HPDE6-E6E7 (cell line): Measurements from ENCODE around the gene CLIP2.
"Not testable (repeated sequence)": the region's sequence is repeated elsewhere in the genome, so short reads cannot be mapped to it uniquely, and the experiment has no call there.

Experiments used
- DNase-seq: peaks from one replicate; pipeline ENCODE4 v3.0.0; 2011; ENCODE audit warnings: missing footprints; ENCODE audit errors: extremely low spot score

Gene CLIP2

DNA sequence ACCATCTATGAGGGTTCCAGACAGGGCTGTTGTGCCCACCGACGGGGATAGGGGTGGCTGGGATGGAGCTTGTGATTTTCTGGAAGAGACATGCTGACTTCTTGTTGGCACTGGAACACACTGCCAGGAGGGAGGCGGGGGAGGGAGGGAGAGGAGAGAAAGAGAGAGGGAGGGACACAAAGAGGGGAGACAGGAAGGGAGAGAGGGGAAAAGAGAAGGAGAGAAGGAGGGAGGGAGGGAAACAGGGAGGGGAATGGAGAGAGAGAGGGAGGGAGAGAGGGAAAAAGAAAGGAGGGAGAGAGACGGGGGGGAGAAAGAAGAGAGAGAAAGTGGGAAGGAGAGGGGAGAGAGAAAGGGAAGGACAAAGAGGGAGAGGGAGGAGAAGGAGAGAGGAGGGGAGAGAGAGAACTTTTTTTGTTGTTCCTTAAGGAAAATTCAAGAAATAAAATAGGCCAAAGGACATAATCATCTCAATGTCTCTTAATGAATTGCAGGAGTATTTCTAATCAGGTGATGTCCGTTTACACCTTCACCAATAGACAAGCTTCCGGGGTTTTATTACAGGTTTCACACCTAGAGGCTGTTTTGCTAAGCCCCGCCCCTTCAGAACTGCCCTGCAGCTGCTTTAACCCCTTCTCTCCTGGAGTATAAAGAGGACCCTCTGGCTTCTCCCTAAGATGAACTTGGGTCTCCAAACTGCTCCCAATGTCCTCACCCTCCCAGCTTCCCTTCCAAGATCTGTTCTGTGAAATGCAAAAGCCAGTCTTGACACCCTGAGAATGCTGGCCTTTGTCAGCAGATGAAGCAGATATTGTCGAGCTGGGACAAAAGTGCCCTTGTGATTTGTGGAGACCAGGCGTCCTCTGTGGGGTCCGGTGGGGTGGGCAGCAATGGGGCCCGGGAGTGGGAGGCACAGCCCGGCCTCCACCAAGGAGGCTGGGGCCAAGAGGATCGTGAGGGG lies 82.5 kb downstream of the CLIP2 start:
- DNase-seq = no peak

DNA sequence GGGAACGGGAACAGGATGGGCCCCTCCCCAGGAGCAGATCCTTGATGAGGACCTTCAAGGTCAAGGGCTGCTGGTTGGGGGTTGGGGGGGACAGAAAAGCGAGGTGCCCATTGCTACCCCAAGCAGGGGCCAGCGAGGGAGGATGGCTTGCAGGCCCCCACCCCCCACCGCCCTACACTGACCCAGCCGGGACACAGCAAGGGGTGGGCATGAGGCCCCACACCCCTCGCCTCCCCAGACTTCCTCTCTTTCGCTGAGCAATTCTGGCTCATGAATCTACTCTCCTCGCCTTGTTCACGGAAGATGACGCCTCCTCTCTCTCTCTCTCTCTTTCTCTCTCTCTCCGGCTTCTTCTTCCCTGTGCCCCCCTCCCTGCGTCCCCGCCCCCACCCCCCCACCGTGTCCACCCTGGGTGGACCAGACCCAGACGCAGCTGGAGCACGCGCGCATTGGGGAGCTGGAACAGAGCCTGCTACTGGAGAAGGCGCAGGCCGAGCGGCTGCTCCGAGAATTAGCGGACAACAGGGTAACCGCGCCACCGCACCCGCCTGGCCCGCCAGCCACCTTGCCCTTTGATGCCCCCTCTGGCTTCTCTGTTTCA lies 83.4 kb downstream of the CLIP2 start:
- DNase-seq = no peak

DNA sequence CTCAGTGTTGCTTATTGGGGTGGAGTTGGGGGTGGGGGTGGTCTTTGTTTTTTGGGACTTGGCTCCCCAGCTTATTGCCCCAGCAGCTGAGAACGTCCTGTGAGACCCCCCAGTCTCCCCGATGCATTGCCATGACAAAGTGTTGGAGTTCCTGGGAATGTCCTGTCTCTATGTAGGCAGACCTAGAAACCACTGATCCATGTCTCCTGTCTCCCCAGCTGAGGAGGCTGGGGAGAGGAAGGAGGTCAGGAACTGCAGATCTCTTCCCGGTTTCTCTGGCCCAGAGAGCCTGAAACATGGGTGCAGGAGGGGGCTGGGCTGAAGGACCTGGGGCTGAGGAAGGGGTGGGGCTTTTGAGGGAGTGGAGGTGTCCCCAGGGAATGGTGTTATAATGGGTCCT lies 84.3 kb downstream of the CLIP2 start:
- no peak for DNase-seq

DNA sequence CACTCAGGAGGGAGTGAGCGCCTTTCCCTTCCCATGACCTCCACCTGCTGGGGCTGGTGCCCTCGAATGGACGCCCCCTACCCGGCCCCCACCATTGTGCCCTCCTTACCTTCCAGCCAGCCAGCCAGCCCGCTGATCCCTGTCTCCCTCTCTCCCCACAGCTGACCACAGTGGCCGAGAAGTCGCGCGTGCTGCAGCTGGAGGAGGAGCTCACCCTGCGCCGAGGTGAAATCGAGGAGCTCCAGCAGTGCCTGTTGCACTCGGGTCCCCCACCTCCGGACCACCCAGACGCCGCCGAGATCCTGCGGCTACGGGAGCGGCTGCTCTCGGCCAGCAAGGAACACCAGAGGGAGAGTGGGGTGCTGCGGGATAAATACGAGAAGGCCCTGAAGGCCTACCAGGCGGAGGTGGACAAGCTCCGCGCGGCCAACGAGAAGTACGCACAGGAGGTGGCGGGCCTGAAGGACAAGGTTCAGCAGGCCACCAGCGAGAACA lies 86.6 kb downstream of the CLIP2 start:
- DNase-seq = no peak

DNA sequence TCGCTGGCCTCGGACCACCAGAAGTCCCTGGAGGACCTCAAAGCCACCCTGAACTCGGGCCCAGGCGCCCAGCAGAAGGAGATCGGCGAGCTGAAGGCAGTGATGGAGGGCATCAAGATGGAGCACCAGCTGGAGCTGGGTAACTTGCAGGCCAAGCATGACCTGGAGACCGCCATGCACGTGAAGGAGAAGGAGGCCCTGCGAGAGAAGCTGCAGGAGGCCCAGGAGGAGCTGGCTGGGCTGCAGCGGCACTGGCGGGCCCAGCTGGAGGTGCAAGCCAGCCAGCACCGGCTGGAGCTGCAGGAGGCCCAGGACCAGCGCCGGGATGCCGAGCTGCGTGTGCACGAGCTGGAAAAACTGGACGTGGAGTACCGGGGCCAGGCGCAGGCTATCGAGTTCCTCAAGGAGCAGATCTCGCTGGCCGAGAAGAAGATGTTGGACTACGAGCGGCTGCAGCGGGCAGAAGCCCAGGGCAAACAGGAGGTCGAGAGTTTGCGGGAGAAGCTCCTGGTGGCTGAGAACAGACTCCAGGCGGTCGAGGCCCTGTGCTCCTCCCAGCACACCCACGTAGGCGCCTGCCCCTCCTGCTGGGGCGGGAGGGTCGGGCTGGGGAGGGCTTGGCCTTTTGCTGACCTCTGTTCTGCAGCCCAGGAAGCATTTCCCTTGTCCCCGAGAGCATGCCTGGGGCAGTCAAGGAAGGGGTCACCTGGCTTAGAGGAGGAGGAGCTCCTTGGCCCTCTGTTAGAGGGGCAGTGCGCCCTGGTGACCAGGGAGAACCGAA lies 87.2 kb downstream of the CLIP2 start:
- DNase-seq = no peak

DNA sequence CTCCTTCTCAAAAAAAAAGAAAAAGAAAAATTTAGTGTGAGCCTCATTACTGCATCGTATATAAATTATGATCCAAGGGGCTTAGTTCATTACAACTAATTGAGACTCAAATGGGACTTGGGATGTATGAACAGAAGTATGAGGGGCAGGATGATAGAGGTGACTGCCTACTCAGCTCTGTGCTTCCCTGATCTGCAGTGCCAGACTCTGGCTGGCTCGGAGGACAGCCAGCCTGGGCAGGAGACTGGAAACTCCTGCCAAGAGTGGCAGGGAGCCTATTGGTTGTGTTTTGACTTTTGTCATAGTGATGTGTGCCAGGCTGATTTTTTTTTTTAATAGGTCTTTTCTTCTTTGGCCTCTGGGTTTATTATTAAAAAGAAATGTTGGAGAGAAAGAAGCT lies 90.7 kb downstream of the CLIP2 start:
- no peak for DNase-seq

DNA sequence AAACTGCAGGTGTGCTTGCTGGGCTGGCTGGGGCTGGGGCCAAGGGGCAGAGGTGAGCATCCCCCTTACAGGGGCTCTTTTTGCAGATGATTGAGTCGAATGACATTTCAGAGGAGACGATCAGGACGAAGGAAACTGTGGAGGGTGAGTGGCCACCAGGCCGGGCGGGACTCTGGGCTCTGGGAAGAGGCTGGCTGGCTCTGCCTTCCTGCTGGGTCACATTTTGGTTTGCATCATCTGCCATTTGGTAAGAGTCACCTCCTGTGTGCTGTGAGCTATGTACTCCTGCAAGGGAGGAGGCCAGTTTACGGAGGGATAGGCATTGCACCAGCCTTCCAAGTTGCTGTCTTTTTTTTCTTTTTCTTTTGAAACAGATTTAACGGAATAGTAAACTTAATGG lies 91.5 kb downstream of the CLIP2 start:
- no peak for DNase-seq

DNA sequence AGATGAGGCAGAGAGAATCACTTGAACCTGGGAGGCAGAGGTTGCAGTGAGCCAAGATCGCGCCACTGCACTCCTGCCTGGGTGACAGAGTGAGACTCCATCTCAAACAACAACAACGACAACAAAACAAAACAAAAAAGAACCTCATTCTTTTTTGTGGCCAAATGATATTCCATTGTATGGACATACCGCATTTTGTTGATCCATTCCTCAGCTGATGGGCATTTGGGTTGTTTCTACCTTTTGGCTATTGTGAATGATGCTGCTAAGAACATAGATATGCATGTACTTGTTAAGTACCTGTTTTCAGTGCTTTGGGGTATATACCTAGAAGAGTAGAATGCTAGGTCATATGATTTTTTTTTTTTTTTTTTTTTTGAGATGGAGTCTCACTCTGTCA lies 94.9 kb downstream of the CLIP2 start:
- DNase-seq = not testable (repeated sequence)

DNA sequence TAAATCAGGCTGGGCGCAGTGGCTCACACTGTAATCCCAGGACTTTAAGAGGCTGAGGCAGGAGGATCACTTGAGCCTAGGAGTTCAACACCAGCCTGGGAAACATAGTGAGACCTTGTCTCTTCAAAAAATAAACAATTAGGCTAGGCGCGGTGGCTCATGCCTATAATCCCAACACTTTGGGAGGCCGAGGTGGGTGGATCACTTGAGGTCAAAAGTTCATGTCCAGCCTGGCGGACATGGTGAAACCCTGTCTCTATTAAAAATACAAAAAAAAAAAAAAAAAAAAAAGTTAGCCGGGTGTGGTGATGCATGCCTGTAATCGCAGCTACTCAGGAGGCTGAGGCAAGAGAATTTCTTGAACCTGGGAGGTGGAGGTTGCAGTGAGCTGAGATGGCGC lies 95.6 kb downstream of the CLIP2 start:
- not testable (repeated sequence) for DNase-seq

DNA sequence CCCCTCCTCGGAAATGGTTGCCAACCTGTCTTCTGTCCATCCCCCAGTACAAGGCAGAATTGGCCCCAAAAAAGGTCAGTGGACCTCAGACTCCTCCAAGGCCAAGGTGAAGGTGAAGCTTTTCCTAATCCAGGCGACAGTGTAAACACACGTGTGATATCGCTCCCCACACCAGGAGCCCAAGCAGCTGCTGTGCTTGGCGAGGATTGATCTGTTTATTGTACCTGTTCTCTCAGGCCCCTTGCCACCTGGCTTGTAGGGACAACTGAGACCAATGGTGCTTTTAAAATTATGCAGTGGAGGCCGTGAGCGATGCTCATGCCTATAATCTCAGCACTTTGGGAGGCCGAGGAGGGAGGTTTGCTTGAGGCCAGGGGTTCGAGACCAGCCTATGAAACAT lies 98.4 kb downstream of the CLIP2 start:
- DNase-seq = no peak

DNA sequence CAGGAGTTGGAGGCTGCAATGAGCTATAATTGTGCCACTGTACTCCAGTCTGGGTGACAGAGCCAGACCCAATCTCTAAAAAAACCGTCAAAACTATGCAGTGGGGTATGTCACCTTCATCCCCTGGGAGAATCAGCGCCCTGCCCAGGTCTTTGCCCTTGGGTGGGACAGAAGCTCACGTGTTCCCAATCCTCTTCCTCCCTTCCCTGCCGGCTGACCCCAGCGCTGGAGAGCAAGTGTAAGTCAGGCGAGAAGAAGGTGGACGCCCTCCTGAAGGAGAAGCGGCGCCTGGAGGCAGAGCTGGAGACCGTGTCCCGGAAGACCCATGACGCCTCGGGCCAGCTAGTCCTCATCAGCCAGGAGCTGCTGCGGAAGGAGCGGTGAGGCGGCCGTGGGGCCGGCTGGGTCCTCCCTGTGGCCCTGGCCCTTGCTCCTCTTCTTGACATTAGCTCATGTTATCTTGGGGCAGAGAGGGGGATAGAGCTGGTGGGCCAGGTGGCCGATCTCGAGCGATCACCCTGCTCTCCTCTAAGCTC lies 99.7 kb downstream of the CLIP2 start:
- no peak for DNase-seq

DNA sequence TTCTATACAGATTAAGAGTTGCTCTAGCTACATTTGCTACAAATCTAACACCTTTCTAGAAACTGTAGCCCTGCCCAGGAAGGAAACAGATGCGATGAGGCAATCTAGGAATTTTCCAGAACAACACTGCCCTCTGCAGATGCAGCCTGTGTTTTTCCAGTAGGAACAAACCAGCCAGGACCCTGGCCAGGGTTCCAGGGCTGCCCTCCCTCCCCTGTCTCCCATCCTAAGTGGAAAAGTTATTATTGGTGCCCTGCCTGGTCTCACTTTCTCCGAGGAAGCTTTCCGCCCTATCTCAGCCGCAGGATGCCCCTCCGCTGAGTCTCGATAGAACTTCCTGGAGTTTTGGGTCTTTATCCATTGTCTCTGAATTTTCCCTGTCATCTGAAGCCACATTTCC lies 104.5 kb downstream of the CLIP2 start:
- not testable (repeated sequence) for DNase-seq

DNA sequence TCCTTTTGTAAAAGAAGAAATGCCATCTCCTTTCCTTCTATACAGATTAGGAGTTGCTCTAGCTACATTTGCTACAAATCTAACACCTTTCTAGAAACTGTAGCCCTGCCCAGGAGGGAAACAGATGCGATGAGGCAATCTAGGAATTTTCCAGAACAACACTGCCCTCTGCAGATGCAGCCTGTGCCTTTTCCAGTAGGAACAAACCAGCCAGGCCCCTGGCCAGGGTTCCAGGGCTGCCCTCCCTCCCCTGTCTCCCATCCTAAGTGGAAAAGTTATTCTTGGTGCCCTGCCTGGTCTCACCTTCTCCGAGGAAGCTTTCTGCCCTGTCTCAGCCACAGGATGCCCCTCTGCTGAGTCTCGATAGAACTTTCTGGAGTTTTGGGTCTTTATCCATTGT lies 105.4 kb downstream of the CLIP2 start:
- DNase-seq = not testable (repeated sequence)

DNA sequence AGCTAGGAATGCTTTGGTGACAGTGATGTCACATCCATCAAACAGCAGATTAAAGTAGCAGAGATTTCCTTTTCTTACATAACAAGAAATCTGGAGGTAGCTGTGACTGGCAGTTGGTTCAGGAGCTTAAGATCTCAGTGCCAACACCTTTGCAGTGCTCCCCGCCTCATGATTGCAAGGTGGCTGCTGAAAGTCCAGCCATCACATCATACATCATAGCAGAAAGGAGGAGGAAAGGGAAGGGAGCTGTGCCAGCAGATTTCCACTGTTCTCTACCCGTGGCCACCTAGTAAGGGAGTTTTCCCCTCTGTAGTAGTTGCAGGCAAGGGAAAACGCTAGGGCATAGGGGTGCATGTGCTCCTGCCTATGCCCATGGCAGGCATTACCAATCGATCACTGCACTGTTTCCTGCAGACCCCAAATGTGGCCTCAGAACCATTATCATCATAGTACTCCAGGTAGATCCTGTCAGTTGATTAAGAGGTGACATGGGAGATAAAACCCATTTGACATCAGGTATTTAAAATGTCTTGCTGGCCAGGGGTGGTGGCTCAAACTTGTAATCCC lies 106.6 kb downstream of the CLIP2 start:
- no peak for DNase-seq

DNA sequence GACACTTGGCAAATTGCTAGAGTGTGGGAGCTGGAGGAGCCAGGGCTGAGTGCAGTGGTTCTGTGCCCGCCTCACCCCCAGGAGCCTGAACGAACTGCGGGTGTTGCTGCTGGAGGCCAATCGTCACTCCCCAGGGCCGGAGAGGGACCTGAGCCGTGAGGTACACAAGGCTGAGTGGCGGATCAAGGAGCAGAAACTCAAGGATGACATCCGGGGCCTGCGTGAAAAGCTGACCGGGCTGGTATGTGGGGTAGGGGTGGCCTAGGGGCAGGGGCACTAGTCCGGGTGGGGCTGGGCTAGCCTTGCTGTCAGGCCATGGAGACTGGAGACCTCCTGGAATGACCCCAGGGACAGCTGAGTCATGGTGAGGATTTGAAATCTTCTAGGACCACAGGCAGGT lies 107.8 kb downstream of the CLIP2 start:
- DNase-seq = no peak

DNA sequence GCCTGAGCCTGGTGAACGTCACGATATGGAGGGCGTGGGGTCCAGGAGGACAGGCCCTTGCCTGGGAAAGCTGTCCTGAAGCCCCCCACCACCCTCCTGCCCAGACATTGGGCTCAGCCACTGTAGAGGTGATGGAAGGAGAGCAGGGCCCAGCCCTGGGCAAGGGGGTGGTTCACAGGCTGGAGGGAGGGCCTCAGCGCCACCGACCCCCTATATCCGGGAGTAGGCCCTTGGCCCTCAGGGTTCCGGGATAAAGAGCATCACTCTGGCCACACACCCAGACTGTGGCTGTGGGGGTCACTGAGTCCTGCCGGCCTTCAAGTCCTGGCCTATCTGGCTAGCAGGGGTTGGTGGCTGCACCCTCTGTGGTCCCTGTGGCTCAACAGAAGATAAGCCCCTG lies 109.2 kb downstream of the CLIP2 start:
- no peak for DNase-seq

DNA sequence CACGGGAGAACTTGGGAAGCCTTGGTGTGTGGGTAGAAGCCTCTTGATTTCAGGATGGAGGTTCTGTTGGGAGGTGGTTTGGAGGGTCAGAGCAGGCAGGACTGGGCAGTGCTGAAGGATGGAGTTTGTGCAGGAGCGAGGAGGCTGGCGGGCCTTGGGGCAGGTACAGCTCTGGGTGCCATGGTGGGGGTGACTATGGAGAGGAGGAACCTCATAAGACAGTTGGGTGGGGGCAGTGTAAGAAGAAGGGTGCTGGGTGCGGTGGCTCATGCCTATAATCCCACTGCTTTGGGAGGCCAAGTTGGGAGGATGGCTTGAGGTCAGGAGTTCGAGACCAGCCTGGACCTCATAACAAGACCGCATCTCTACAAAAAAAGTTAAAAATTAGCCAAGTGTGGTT lies 109.8 kb downstream of the CLIP2 start:
- DNase-seq = no peak

DNA sequence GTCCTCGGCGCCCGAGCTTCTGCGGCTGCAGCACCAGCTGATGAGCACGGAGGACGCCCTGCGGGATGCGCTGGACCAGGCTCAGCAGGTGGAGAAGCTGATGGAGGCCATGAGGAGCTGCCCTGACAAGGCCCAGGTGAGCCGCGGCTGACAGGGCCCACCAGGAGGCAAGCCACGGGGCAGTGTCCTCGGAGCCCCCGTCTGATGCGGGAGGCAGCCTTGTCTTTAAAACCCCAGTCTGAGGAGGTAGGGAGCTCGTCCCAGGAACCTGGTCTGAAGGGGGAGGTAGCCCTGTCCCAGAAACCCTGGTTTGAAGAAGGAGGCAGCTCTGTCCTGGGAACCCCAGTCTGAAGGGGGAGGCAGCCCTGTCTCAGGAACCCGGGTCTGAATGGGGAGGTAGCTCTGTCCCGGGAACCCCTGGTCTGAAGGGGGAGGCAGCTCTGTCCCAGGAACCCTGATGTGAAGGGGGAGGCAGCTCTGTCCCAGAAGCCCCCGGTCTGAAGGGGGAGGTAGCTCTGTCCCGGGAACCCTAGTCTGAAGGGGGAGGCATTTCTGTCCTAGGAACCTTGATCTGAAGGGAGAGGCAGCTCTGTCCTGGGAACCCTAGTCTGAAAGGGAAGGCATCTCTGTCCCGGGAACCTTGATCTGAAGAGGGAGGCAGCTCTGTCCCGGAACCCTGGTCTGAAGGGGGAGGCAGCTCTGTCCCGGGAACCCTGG lies 111.4 kb downstream of the CLIP2 start:
- no peak for DNase-seq

DNA sequence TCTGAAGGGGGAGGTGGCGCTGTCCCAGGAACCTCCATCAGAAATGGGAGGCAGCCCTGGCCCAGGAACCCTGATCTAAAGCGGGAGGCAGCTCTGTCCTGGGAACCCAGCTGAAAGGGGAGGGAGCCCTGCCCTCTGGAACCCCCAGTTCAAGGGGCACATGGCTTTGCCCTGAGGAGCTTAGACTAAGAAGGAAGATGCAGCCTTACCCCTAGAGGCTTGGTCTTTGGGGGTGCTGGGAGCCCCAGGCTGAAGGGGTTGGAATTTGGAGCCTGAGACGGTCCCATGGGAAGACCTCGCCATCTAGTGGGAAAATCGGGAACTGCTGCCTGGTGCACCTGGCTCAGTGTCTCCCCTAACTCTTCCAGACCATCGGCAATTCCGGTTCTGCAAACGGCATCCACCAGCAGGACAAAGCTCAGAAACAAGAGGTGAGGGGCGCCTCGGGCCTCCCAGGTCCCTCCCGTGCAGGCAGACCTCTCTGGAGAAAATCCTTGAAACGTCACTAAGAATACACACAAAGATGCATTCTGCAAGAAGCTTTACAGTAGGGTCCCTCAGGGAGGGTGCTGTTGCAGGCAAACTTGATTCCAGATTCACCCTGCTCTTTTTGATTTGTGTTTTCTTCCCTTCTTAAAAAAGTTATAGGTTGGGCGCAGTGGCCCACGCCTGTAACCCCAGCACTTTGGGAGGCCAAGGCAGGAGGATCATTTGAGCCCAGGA lies 112.1 kb downstream of the CLIP2 start:
- DNase-seq = peak; percentile 58

DNA sequence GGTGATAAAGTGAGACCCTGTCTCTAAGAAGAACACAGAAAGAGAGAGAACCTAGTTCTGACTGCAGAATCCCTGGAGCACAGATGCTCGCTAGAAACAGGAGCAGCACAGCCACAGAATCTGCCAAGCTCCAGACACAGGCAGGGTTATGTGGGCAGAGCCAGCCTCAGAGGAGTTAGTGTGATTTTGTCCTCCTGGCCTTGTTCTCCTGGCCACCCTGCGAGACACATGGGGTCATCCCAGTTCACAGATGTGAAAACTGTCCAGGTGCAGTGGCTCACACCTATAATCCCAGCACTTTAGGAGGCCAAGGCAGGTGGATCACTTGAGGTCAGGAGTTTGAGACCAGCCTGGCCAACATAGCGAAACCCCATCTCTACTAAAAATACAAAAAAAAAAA lies 113.5 kb downstream of the CLIP2 start:
- not testable (repeated sequence) for DNase-seq
